GM10266 (cell line): ENCODE data around the gene ZPBP.

Source experiments
- DNase-seq: peaks from one replicate; pipeline ENCODE4 v3.0.0; 2012; ENCODE audit errors: extremely low spot score
- CTCF ChIP-seq: IDR thresholded peaks from 2 replicates; pipeline ENCODE4 v1.5.1; 2012; ENCODE audit warnings: mild to moderate bottlenecking, low read depth; ENCODE audit not compliant: control insufficient read depth, insufficient read depth; ENCODE audit errors: missing control alignments

ZPBP gene

GRCh38 chr7:50037086-50037485 lies 56.0 kb downstream of the ZPBP start:
- TF ChIP-seq CTCF, result no peak
- no peak for DNase-seq

- DNase-seq, result no peak
- no peak for TF ChIP-seq CTCF
Measured at GRCh38 chr7:50022991-50023390, 70.1 kb downstream of the ZPBP start.

GRCh38 chr7:50022451-50022850 lies 70.6 kb downstream of the ZPBP start:
- no peak for DNase-seq
- TF ChIP-seq CTCF, result no peak

- TF ChIP-seq CTCF, result no peak
- DNase-seq, result no peak
Measured at GRCh38 chr7:49995681-49996080, 97.4 kb downstream of the ZPBP start.

- DNase-seq, result no peak
- TF ChIP-seq CTCF, result no peak
Measured at GRCh38 chr7:49986191-49986590, 106.9 kb downstream of the ZPBP start.

GRCh38 chr7:49980465-49980864 lies 112.6 kb downstream of the ZPBP start:
- TF ChIP-seq CTCF, result no peak
- no peak for DNase-seq

GRCh38 chr7:49976238-49976637 lies 116.8 kb downstream of the ZPBP start:
- TF ChIP-seq CTCF, result no peak
- DNase-seq, result no peak
